GM18508 (cell line): Measurements from ENCODE around the gene CSNK1A1.
"Not testable (repeated sequence)": the region's sequence is repeated elsewhere in the genome, so short reads cannot be mapped to it uniquely, and the experiment has no call there.

Source experiments
- ATAC-seq: cut with Tn5 transposase; IDR thresholded peaks from one replicate; pipeline ENCODE4 v1.9.1; 2021; ENCODE audit warnings: moderate number of reproducible peaks; ENCODE audit not compliant: insufficient read depth, unreplicated experiment

CSNK1A1 gene

GRCh38 chr5:149535787-149536186 is 15.5 kb downstream of the CSNK1A1 start:
- ATAC-seq = not testable (repeated sequence)

GRCh38 chr5:149532413-149532812 is 18.8 kb downstream of the CSNK1A1 start:
- ATAC-seq = no peak

GRCh38 chr5:149529463-149529862 is 21.8 kb downstream of the CSNK1A1 start:
- ATAC-seq = no peak

GRCh38 chr5:149528281-149529060 is 22.8 kb downstream of the CSNK1A1 start:
- ATAC-seq = no peak

- ATAC-seq = no peak
Measured at GRCh38 chr5:149526845-149527590, 24.2 kb downstream of the CSNK1A1 start.

GRCh38 chr5:149521739-149522685 is 29.2 kb downstream of the CSNK1A1 start:
- ATAC-seq = no peak

- no peak for ATAC-seq
Measured at GRCh38 chr5:149519601-149520000, 31.6 kb downstream of the CSNK1A1 start.

GRCh38 chr5:149518620-149519019 is 32.6 kb downstream of the CSNK1A1 start:
- ATAC-seq = no peak

- no peak for ATAC-seq
Measured at GRCh38 chr5:149517461-149518122, 33.6 kb downstream of the CSNK1A1 start.

- ATAC-seq = no peak
Measured at GRCh38 chr5:149514512-149514911, 36.7 kb downstream of the CSNK1A1 start.

GRCh38 chr5:149513372-149513947 is 37.8 kb downstream of the CSNK1A1 start:
- not testable (repeated sequence) for ATAC-seq

- ATAC-seq = no peak
Measured at GRCh38 chr5:149510136-149510535, 41.1 kb downstream of the CSNK1A1 start.

- ATAC-seq = no peak
Measured at GRCh38 chr5:149504677-149505076, 46.6 kb downstream of the CSNK1A1 start.

GRCh38 chr5:149503006-149503405 is 48.2 kb downstream of the CSNK1A1 start:
- no peak for ATAC-seq

- no peak for ATAC-seq
Measured at GRCh38 chr5:149500922-149501582, 50.2 kb downstream of the CSNK1A1 start.

- ATAC-seq = no peak
Measured at GRCh38 chr5:149498724-149499336, 52.4 kb downstream of the CSNK1A1 start.

GRCh38 chr5:149497357-149497756 is 53.9 kb downstream of the CSNK1A1 start:
- no peak for ATAC-seq

- ATAC-seq = no peak
Measured at GRCh38 chr5:149496917-149497316, 54.3 kb downstream of the CSNK1A1 start.

- ATAC-seq = no peak
Measured at GRCh38 chr5:149496166-149496565, 55.1 kb downstream of the CSNK1A1 start.
